ENCODE results near the gene GAGE13. TPM values are rescaled to one million over a fixed set of nuclear protein-coding genes. Genes with fewer than 3 reads are reported as not detected.
A peak's percentile ranks its signal among the peaks of the same experiment; 100 is the strongest.

Gene GAGE13
- total RNA-seq, 1 experiment from 2014 or later: not detected

- no TSS peak for BruUV-seq (replicated peaks)
- intact Hi-C loops (cut with micrococcal nuclease): loop anchor here (5.0 kb wide), 1 partner anchor 461 kb away; no protein-coding TSS in a partner anchor
- H4K20me1 ChIP-seq (ENCODE audit: insufficient read depth): no peaks in the 10 kb centered on the region
- no peak overlapping the region for H3K27ac ChIP-seq (ENCODE audit: low read depth, low read length)
- ChIA-PET POLR2A (no interaction called here), RAD21 (ENCODE audit: low non-redundant PET in 1 of 2, low total read pairs in 2 of 2, uncharacterized antibody in 2 of 2, unreplicated experiment in 2 of 2) (no interaction called here), CTCF (interaction anchor here (0.6 to 1.4 kb wide), 6 partner anchors 23 to 547 kb away, joined by 3 to 5 read pairs (median 4); no protein-coding TSS in a partner anchor)
- H3K4me3 ChIP-seq (replicated peaks in 1 of 2; ENCODE audit: low read depth in 1 of 2, low read length in 2 of 2): no peak overlapping the region
- no peaks in the 10 kb centered on the region for H3K9me3 ChIP-seq (ENCODE audit: control insufficient read depth in 1 of 2, insufficient read depth in 1 of 2, low read depth in 1 of 2, low read length in 2 of 2)
- ATAC-seq: peak; percentile 97
- no peak overlapping the region for H3K9ac ChIP-seq (ENCODE audit: low read length)
- no peak for TF ChIP-seq SRF (IDR thresholded peaks at IDR 0.05; ENCODE audit: low read depth)
- TF ChIP-seq CTCF (IDR thresholded peaks at IDR 0.05 in 2 of 3, conservative IDR thresholded peaks at IDR 0.05 in 1 of 3; ENCODE audit: borderline replicate concordance in 1 of 3, insufficient read depth in 1 of 3, low read depth in 2 of 3, low read length in 2 of 3): peak; percentile 54 to 63 (median 60); a peak in 5 of 6 replicates
- TF ChIP-seq YY1 (IDR thresholded peaks at IDR 0.05; ENCODE audit: extremely low read depth, insufficient replicate concordance, low read depth, low read length): peak; percentile 37
- no peak for TF ChIP-seq ZNF274 (IDR thresholded peaks at IDR 0.05; ENCODE audit: low read depth, low read length)
- no peak for TF ChIP-seq MAX (IDR thresholded peaks at IDR 0.05)
- no peak for TF ChIP-seq EZH2phosphoT487 (IDR thresholded peaks at IDR 0.05; ENCODE audit: borderline replicate concordance)
- peak; percentile 61 for TF ChIP-seq RAD21 (IDR thresholded peaks at IDR 0.05; ENCODE audit: low read depth)
- no peaks in the 10 kb centered on the region for H3K4me1 ChIP-seq (ENCODE audit: control insufficient read depth in 1 of 2, insufficient read depth in 2 of 2, low read length in 2 of 2)
- H3K4me2 ChIP-seq (ENCODE audit: low read length): peak overlapping the region; percentile 24; the same call in 1 of the 2 replicates
- no peak overlapping the region for H2AFZ ChIP-seq (ENCODE audit: low read depth, low read length, poor library complexity, severe bottlenecking)
- H3K27me3 ChIP-seq (ENCODE audit: insufficient read depth, low read length): no peaks in the 10 kb centered on the region
- no peaks in the 10 kb centered on the region for H3K36me3 ChIP-seq (ENCODE audit: control insufficient read depth in 1 of 2, insufficient read depth in 2 of 2, low read length in 2 of 2)
- H3K79me2 ChIP-seq (ENCODE audit: insufficient read depth, low read length): no peaks in the 10 kb centered on the region
- no peaks in the 10 kb centered on the region for H3K9me2 ChIP-seq (ENCODE audit: insufficient read depth)
- peak; percentile 51 for DNase-seq (ENCODE audit: low read depth, low spot score)
Observed at GRCh38 chrX:49291615-49292337, 39.6 kb upstream of the GAGE13 start.
